Measurements from ENCODE around the gene SULT1A2.

DNA sequence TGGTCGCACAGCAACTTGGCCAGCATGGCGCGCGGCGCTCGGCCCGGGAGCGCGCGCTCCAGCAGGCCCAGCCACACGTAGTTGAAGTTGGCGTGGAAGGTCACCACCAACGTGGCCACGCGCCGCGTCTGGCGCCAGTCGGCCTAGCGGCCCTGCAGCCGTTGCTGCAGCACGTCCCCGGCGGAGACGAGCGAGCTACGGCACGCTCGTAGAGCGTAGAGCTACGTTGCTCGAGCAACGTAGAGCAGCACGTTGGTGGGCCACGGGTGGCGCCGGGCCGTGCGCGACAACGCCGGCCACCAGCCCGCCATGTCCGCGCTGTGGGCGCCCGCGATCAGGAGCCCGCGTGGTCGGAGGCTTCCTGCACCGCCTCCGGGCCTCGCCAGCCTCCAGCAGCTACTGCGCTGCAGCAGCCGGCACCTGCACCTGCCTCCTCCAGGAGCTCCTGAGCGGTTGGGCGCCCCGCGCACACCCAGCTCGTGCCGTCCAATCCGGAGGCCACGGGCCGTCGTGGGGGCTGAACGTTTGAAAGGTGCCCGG lies 26.4 kb upstream of the SULT1A2 start:
- TF ChIP-seq, protein P1, sequence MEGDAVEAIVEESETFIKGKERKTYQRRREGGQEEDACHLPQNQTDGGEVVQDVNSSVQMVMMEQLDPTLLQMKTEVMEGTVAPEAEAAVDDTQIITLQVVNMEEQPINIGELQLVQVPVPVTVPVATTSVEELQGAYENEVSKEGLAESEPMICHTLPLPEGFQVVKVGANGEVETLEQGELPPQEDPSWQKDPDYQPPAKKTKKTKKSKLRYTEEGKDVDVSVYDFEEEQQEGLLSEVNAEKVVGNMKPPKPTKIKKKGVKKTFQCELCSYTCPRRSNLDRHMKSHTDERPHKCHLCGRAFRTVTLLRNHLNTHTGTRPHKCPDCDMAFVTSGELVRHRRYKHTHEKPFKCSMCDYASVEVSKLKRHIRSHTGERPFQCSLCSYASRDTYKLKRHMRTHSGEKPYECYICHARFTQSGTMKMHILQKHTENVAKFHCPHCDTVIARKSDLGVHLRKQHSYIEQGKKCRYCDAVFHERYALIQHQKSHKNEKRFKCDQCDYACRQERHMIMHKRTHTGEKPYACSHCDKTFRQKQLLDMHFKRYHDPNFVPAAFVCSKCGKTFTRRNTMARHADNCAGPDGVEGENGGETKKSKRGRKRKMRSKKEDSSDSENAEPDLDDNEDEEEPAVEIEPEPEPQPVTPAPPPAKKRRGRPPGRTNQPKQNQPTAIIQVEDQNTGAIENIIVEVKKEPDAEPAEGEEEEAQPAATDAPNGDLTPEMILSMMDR (IDR thresholded peaks at IDR 0.05), result no peak
- TF ChIP-seq POLR2A (IDR thresholded peaks at IDR 0.05) (no peak), POLR2AphosphoS5 (IDR thresholded peaks at IDR 0.05) (no peak)
